ACHN (cell line): Measurements from ENCODE around the gene PLXNC1.

Experiments
- DNase-seq: peaks from one replicate; pipeline ENCODE4 v3.0.0-alpha.2; 2015
- in situ Hi-C: cut with HindIII; loops from 2 replicates; pipeline ENCODE4 v1.10.0; 2017; ENCODE audit warnings: low sequenced_read_pairs, low pct_ligation_motif_present, low pct_unique_long_range_greater_than_20kb

The PLXNC1 gene

DNA sequence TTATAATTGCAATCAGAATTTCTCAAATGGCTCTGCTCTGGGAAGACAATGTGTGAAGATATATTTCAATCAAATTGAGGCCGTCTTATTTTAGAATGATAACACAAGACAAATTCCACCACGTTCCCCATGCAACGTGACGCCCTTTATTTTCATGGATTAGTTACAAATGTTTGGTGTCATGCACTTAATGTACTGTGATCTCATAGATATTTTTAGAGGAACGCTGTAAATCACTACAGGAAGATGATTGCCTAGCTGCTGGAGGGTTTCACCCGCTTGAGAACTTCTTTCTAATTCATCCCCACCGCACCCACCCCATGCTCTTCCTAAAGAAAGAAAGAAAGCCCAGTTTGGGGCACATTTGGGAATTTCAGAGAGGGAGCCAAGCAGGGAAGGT, 117.2 kb downstream of the PLXNC1 start:
- in situ Hi-C loops, result no loop called here
- DNase-seq, result no peak

DNA sequence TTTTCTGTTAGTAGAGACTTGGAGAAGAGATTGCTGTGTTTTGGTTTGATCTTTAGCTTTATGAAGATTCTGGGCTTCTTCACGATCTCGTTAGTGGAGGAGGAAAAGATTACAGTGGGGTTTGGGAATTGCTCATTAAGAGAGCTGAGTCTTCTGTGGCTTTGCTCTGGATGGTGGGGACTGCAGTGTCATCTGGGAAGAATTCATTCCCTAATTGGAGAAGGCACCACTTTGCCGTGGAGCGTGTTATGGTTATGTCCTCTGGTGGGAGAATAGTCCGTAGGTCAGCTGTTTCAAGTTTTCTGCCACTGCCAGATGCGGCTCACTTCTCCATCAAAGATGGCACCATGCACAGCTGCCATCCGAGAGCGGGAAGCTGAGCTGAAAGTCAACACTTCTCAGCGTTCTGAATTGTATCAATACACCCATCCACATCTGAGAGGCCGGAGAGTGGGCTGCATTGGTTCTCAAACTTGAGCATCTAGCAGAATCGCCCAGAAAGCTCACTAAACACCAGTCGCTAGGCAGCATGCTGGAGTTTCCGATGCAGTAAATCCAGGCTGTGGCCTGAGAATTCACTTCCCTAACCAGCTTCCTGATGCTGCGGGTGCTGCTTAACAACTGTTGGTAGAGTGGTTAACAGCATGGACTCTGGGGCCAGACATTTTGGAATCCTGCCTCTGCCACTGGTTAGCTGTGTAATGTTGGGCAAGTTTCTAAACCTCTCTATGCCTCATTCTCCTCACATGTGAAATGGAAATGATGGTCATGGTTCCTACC, 117.8 kb downstream of the PLXNC1 start:
- DNase-seq, result no peak
- in situ Hi-C loops, result no loop called here

DNA sequence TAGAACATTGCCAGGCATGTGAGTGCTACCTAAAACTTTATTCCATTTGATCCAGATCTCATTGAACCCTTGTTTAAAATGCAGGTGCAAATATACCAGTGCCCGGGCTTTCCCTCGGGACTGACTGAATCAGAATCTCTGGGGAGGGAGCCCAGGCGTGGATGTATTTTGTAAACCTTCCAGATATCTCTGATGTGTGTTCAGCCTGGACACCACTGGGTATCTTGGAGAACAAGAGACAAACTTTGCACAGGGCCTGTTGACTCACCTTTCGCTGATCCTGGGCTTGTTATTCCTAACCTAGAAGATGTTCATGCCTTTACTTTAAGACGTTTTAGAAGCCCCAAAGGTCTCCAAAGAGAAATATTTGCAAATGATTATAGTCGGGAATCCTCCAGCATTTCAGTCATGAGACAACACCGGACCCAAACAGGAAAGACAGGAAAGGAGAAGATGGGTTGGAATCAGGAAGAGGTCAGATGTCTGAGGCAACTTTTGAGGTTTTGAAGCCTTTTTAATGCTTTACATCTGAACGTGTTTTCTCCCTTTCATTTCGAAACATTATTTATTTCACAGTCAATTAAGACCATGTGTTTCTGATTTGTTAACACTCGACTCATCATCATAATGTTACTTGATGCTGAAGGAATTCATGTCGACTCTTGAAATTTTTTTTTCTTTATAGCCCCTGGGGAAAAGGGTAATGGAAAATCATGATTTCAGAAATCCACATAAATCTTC, 118.6 kb downstream of the PLXNC1 start:
- DNase-seq, result no peak
- in situ Hi-C loops, result no loop called here

DNA sequence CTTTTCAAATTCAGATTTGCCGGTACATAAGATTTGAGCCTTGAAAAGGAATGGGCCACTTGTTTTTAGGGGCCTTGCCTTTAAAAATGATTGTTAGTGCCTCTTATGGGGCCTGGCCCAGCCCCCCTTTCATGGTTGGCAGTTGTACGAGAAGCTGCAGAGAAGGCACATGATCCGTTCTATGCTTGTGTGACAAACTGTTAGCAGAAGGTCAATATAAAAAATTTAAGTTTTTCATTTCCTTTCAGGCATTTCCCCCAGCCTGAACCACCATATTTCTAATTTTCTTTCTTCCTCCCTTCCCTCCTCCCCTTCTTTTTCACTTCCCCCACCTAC, 119.1 kb downstream of the PLXNC1 start:
- DNase-seq, result no peak
- in situ Hi-C loops, result no loop called here

GRCh38 chr12:94267921-94268471, 119.6 kb downstream of the PLXNC1 start:
- no peak for DNase-seq
- in situ Hi-C loops, result no loop called here

- no peak for DNase-seq
- in situ Hi-C loops, result no loop called here
Measured at GRCh38 chr12:94269316-94269999, 121.1 kb downstream of the PLXNC1 start.

DNA sequence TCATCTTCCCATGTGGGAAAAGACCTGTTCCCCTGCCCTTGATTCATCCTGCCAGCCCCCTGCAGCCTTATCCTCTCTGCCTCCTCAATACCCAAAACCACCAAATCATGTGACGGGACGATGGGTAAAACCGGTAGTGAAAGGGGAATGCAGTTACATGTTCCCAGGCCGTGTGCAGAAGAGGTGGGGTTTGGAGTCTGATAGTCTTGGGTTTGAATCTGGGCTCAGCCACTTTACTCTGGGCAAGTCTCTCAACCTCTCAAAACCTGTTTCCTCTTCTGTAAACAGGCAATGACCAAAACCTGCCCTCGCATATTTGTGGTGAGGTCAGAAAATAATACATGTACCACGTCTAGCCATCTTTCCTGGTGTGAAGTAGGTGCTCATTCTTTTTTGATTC, 123.0 kb downstream of the PLXNC1 start:
- in situ Hi-C loops, result no loop called here
- DNase-seq, result no peak

- in situ Hi-C loops, result no loop called here
Measured at GRCh38 chr12:94272280-94272679, 123.9 kb downstream of the PLXNC1 start.

DNA sequence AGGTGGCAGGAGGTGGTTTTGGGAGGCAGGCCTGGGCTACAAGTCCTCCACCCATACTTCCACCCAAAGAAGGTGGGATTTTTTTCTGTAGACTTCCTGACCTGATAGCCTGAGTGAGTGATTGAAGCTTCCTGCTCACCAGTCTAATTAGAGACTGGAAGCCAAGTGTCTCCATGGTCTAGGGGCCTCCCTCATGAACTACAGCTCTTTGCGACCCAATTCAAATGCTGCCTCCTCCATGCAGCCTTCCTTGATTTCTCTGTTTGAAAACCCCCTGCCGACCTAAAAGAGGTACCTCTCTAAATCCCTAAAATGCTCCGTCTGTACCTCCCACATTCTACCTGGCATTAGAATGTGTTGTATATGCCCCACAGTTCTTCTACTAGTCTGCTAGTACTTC, 124.9 kb downstream of the PLXNC1 start:
- DNase-seq, result no peak
- in situ Hi-C loops, result no loop called here

More at GRCh38 chr12:94272280-94272679, 123.9 kb downstream of the PLXNC1 start:
- no peak for DNase-seq

DNA sequence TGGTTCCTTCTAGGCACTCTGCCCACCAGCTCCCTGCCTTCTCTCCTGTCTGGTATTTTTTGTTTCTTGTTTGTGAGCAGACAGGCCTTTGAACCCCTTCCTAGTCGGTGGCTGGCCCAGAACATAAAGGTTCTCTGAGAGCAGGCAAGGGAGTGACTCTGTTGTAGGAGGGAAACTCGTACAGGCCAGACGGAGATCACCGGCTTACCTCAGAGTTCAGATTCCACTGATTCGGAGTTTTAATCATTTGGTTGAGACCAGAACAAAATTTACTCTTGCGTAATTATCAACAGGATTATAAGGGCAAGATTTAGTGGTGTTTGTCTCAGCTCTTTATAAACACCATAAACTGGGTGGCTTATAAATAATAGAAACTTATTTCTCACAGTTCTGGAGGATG, 128.3 kb downstream of the PLXNC1 start:
- DNase-seq, result no peak
- in situ Hi-C loops, result no loop called here

DNA sequence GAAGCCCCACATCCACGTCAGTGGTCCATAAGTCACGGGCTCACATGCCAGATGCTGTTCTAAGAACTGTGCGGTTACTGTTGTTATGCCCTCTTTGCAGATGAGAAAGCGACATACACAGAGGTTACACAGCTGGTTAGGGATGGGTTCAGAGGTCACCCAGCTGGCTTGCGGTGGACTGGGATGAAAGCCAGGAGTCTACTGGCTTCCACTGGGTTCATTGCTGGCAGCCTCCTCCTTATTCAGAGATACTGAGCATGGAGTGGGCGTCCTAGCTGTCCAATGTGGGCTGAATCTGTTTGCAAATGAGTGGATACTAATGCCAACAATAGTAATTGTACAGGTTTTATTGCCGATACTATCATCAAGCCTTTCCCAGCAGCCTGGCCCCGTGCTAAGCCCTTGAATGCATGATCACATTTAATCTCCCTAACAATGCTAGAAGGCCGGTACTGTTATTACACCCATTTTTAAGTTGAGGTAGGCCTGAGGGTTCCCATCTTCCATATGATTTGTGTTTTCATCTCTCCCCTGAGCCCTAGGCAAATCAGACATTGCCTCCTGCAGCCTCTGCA, 129.1 kb downstream of the PLXNC1 start:
- DNase-seq, result no peak
- in situ Hi-C loops, result no loop called here

- no peak for DNase-seq
- in situ Hi-C loops, result no loop called here
Measured at GRCh38 chr12:94280063-94280462, 131.7 kb downstream of the PLXNC1 start.

- no peak for DNase-seq
- in situ Hi-C loops, result no loop called here
Measured at GRCh38 chr12:94282675-94283074, 134.3 kb downstream of the PLXNC1 start.

DNA sequence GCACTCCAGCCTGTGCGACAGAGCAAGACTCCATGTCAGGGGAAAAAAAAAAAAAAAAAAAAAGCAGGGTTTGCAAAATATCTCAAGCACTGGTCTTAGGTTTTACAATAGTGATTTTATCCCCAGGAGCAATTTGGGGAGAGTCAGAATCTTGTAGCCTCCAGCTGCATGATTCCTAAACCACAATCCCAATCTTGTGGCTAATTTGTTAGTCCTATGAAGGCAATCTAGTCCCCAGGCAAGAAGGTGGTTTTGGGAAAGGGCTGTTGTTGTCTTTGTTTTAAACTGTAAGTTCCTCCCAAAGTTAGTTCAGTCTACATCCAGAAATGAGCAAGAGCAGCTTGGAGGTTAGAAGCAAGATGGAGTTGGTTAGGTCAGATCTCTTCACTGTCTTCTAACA, 135.7 kb downstream of the PLXNC1 start:
- in situ Hi-C loops, result no loop called here
- no peak for DNase-seq

DNA sequence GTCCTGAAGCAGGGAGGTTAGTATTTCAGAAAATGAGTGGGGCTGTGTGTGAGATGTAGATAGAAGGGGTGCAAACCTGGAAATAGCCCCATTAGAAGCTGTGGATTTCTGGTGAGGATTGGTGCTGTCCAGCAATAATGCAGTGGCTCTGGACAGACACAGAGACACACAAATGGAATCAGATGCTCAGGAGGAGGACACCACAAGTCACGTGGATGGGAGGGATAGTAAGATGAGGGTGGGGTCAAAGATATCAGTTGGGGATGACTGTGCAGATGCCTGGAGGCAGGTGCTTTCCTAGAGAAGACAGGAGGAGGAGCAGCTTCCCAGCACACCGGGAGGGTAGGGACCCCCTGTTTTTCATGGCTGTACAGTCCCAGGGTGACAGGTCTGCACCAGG, 136.5 kb downstream of the PLXNC1 start:
- no peak for DNase-seq
- in situ Hi-C loops, result no loop called here

GRCh38 chr12:94285943-94286582, 137.7 kb downstream of the PLXNC1 start:
- in situ Hi-C loops, result no loop called here
- DNase-seq, result no peak

- DNase-seq, result no peak
- in situ Hi-C loops, result no loop called here
Measured at GRCh38 chr12:94286583-94287244, 138.3 kb downstream of the PLXNC1 start.

DNA sequence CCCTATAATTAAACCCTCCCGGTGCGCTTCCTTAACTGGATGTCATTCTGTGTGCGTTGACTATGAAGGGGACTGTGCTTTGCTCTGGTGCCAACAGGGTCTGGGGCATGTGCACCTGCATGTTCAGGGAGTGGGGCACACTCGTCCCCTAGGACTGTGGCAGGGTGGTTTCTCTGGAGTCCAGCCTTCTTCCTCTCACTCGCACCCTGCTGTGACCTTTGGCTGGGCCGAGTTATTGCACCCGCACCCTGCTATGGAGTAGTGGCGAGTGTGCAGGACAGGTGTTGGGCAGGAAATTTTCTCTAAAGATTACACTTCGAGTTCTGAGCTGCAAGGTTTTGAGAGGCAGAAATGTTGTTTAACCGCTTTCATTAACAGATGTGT, 138.9 kb downstream of the PLXNC1 start:
- no peak for DNase-seq
- in situ Hi-C loops, result no loop called here
